Esophagus (tissue), 2 donors: ENCODE measurements around the gene YPEL4. TPM values are rescaled to one million over a fixed set of nuclear protein-coding genes. Genes with fewer than 3 reads are reported as not detected.
"Not testable (repeated sequence)": the region's sequence is repeated elsewhere in the genome, so short reads cannot be mapped to it uniquely, and the experiment has no call there.

Source experiments
- H3K27ac ChIP-seq, 2 donors: one replicate each; pipeline ENCODE4 v1.5.1; 2013; ENCODE audit warnings: low read depth in 2 of 2, mild to moderate bottlenecking in 2 of 2, inconsistent platforms in 1 of 2, low read length in 1 of 2, moderate library complexity in 1 of 2
- H3K27me3 ChIP-seq, 2 donors: one replicate each; pipeline ENCODE4 v1.6.1; 2013; ENCODE audit warnings: low read length in 2 of 2, control low read depth in 1 of 2, mild to moderate bottlenecking in 1 of 2; ENCODE audit not compliant: insufficient read depth in 2 of 2, control insufficient read depth in 1 of 2
- H3K36me3 ChIP-seq, 2 donors: one replicate each; pipeline ENCODE4 v1.6.1; 2013; ENCODE audit warnings: low read length in 1 of 2; ENCODE audit not compliant: control insufficient read depth in 2 of 2, insufficient read depth in 2 of 2
- H3K4me1 ChIP-seq, 2 donors: one replicate each; pipeline ENCODE4 v1.6.1; 2013; ENCODE audit warnings: low read length in 1 of 2; ENCODE audit not compliant: control insufficient read depth in 2 of 2, insufficient read depth in 2 of 2
- H3K4me3 ChIP-seq, 2 donors: one replicate each; pipeline ENCODE4 v1.5.1; 2013; ENCODE audit warnings: low read length in 2 of 2, mild to moderate bottlenecking in 2 of 2, low read depth in 1 of 2, moderate library complexity in 1 of 2
- H3K9me3 ChIP-seq, 2 donors: one replicate each; pipeline ENCODE4 v1.6.1; 2013; ENCODE audit warnings: mild to moderate bottlenecking in 2 of 2, low read depth in 1 of 2, low read length in 1 of 2, moderate library complexity in 1 of 2; ENCODE audit not compliant: control insufficient read depth in 2 of 2, insufficient read depth in 1 of 2
- WGBS, 2 donors: extraction: QIAGEN DNeasy Blood & Tissue Kit; methylation state at CpG; one replicate each; pipeline ENCODE4 v1.1.7; 2013; 5-methylcytosine and 5-hydroxymethylcytosine counted together
- polyA plus RNA-seq, 2 donors: library from polyadenylated mRNA; stranded (reverse); fragments of 200-250 nt; gene quantifications; one replicate each; pipeline ENCODE4 v1.2.3, GENCODE V29; 2013
- donor health status: healthy with polysubstance abuse.
- donor health status: Bipolar disorder and iron deficiency.

YPEL4 gene, protein sequence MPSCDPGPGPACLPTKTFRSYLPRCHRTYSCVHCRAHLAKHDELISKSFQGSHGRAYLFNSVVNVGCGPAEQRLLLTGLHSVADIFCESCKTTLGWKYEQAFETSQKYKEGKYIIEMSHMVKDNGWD
- under 1 TPM; 0.35 to 0.39 TPM for polyA plus RNA-seq

DNA sequence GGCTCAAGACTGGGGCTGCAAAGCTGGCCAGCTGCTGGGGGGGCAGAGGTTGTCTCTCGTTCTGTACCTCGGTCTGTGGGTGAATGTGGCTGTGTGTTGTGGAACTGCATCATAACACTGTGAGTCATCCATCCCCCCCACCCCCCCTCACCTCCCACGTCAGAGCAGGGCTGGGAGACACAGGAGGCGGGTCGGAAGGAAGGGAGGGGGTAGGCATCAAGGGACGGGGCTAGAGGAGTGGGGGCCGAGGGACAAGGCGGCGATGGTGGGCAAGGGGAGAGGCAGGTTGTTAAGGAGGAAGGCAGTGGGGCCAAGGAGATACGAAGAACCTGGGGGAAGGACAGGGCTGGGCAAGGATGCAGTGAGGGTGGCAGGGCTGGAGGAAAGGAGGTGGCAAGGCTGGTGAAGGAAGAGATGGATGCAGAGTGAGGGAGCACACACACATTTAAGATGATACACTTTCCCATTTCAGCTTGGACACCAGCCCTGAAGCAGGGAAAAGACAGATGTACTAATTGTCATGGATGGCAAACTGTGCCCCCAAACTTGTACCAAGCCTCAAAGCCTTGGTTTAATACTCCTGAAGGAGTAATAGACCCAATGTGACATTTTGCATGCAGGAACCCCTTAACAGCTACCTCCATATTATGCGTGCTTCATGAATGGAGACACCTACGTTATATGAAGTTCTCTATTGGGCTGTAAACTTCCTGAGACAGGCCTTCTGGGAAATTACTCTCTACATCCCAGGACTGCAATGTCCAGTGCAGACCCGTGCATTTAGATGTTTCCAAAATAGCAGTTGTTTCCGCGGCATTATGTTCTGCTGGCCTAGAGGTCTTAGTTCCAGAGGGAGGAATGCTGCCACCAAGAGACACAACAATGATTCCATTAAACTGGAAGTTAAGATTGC lies at the start of gene YPEL4:
Gene YPEL4 (minus strand): TSS at position 87 of the 913 bp plus-strand sequence. CDS start 2,805 bp downstream, outside the sequence.
- WGBS, 2 donors = 17% methylated on average over 15 of the region's 15 CpGs
- H3K4me1 ChIP-seq = peaks cover 15 to 17% of the 10 kb centered on the region in 2 donors
- peak within 1 kb of the TSS; percentile 23 to 32 for H3K4me3 ChIP-seq
- no peaks in the 10 kb centered on the region for H3K36me3 ChIP-seq
- H3K27ac ChIP-seq = peak within 1 kb of the TSS in 1 of 2 donors; percentile 47
- no peaks in the 10 kb centered on the region for H3K9me3 ChIP-seq
- H3K27me3 ChIP-seq = peaks cover 0 to 8% of the 10 kb centered on the region in 2 donors

- H3K4me3 ChIP-seq = no peak overlapping the region
- peaks cover 30 to 35% of the 10 kb centered on the region in 2 donors for H3K36me3 ChIP-seq
Observed at GRCh38 chr11:57698843-57699365, 49.2 kb upstream of the YPEL4 start.

GRCh38 chr11:57690474-57690873 lies 40.8 kb upstream of the YPEL4 start:
- WGBS, 2 donors = 98 to 99% methylated on average over 5 of the region's 5 CpGs
- not testable (repeated sequence) for H3K4me3 ChIP-seq, H3K27me3 ChIP-seq, H3K4me1 ChIP-seq, H3K9me3 ChIP-seq, H3K27ac ChIP-seq
- H3K36me3 ChIP-seq = peaks cover 16 to 23% of the 10 kb centered on the region in 2 donors

More at GRCh38 chr11:57698843-57699365, 49.2 kb upstream of the YPEL4 start:
- Histone ChIP-seq H3K27ac (no peak overlapping the region), H3K27me3 (no peaks in the 10 kb centered on the region), H3K4me1 (no peaks in the 10 kb centered on the region), H3K9me3 (no peaks in the 10 kb centered on the region)
- 84 to 88% methylated on average over 18 of the region's 18 CpGs for WGBS, 2 donors

DNA sequence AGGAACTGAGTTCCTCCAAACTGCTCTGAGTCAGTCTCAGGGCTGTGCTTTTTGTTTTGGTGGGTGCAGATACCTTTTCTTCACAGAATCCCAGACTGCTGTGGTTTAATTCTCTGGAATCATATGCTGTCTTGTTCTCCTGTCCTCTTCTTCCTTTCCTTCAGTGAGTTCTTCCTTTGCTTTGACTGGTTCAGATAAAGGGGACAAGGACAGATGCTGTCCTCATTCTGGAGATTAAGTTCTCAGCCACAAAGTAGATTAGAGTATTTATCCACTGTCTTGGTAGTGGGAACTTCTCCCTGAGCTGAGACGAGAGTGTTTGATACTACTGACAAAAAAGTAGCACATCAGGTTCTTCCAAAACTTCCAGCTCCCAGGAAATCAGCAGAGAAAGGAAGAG lies 31.5 kb upstream of the YPEL4 start:
- Histone ChIP-seq H3K9me3 (no peaks in the 10 kb centered on the region), H3K27ac (peak overlapping the region; percentile 83 to 87), H3K36me3 (peaks cover 5% of the 10 kb centered on the region in 2 donors), H3K4me3 (peak overlapping the region in 1 of 2 donors; percentile 8), H3K4me1 (peaks cover 0 to 5% of the 10 kb centered on the region in 2 donors), H3K27me3 (no peaks in the 10 kb centered on the region)
- 42 to 61% methylated on average over 1 of the region's 1 CpG for WGBS, 2 donors

GRCh38 chr11:57680552-57680874 lies 30.8 kb upstream of the YPEL4 start:
- no peaks in the 10 kb centered on the region for H3K9me3 ChIP-seq
- H3K27me3 ChIP-seq = no peaks in the 10 kb centered on the region
- peaks cover 5% of the 10 kb centered on the region in 2 donors for H3K36me3 ChIP-seq
- H3K4me3 ChIP-seq = peak overlapping the region in 1 of 2 donors; percentile 8
- H3K4me1 ChIP-seq = peaks cover 0 to 5% of the 10 kb centered on the region in 2 donors
- peak overlapping the region; percentile 55 to 96 for H3K27ac ChIP-seq
- 43 to 53% methylated on average over 2 of the region's 2 CpGs for WGBS, 2 donors

DNA sequence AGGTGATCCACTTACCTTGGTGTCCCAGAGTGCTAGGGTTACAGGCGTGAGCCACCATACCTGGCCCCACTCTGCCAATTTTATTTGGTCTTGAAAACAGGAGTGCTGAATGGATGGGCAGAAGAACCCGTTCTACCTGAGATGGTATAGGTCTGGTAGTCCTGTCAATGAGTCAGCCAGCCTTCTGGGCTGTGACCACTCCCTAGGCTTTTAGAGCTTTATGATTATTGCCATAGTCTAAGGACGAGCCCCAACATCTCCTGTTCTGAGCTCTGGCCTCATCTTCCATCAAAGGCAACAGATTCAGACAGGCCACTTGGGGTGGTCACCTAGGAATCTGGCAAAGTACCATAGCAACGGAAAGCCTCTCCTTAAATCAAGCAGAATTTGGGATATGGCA lies 29.7 kb upstream of the YPEL4 start:
- Histone ChIP-seq H3K9me3 (no peaks in the 10 kb centered on the region), H3K27me3 (no peaks in the 10 kb centered on the region), H3K27ac (peak overlapping the region; percentile 95 to 96), H3K4me3 (no peak overlapping the region), H3K36me3 (peaks cover 5% of the 10 kb centered on the region in 2 donors), H3K4me1 (peaks cover 0 to 5% of the 10 kb centered on the region in 2 donors)
- 56 to 71% methylated on average over 4 of the region's 4 CpGs for WGBS, 2 donors

DNA sequence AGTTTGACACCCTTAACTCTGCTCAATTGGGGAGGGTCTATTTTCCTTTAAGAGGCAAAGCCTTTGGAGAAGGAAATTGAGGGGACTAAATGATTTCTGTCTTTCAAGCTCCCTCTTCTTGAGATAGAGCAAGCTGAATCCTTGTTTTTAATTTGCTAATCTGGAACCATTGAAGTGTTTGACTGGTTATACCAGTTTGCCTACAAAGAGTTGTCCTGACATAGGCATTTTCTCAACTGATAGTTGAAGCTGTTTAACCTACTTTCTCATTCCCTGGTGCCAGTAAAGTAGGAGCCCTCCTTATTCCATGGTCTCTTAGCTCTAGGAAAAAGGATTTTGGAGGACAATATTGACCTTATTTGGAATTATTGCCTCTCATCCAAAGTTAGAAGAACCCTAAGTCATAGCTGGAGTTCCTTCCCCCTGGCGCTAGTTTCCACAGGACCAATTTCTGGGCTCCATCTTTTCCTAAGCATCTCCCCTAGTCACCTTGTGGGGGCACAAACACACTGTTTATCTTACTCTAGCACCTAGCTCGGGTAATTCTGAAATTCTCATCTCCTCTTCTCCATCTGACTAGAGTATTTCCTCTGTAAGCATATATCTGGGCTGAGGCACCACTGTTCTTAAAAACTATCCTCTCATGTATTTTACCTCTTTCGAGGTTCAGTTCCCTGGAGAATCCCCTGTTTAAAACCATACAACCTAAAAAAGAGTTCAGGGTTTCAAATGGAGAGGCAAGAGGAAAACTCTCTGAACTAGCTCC lies 25.6 kb upstream of the YPEL4 start:
- H3K4me3 ChIP-seq = no peak overlapping the region
- H3K9me3 ChIP-seq = no peaks in the 10 kb centered on the region
- WGBS, 2 donors = 71 to 79% methylated on average over 3 of the region's 3 CpGs
- H3K4me1 ChIP-seq = peaks cover 0 to 4% of the 10 kb centered on the region in 2 donors
- peaks cover 2 to 6% of the 10 kb centered on the region in 2 donors for H3K36me3 ChIP-seq
- no peaks in the 10 kb centered on the region for H3K27me3 ChIP-seq
- H3K27ac ChIP-seq = peak overlapping the region; percentile 81 to 83

GRCh38 chr11:57674251-57674650 lies 24.5 kb upstream of the YPEL4 start:
- no peaks in the 10 kb centered on the region for H3K4me1 ChIP-seq
- peak overlapping the region in 1 of 2 donors; percentile 83 for H3K27ac ChIP-seq
- H3K4me3 ChIP-seq = no peak overlapping the region
- no peaks in the 10 kb centered on the region for H3K27me3 ChIP-seq
- H3K9me3 ChIP-seq = no peaks in the 10 kb centered on the region
- peaks cover 2 to 6% of the 10 kb centered on the region in 2 donors for H3K36me3 ChIP-seq

DNA sequence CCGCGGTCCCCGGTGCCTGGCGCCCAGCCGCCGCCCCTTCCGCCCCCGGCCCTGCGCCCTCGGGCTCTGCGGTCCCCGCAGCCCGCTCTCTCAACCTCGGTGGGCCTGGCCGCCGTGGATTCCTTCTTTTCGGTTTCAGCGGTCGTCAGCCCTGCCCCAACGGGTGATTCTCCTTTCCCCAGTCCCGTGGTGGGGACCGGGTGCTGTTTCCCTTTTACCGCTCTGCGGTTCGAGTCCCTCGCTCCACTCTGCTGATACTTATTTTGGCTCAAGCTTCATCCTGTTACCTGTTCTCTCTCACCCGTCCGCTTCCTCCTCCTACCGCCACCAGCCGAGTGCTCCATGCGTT lies 18.7 kb upstream of the YPEL4 start:
- peak overlapping the region; percentile 86 to 99 for H3K4me3 ChIP-seq
- H3K4me1 ChIP-seq = no peaks in the 10 kb centered on the region
- H3K9me3 ChIP-seq = no peaks in the 10 kb centered on the region
- peak overlapping the region; percentile 99 to 100 for H3K27ac ChIP-seq
- no peaks in the 10 kb centered on the region for H3K27me3 ChIP-seq
- peaks cover 2 to 6% of the 10 kb centered on the region in 2 donors for H3K36me3 ChIP-seq
- 0 to 1% methylated on average over 27 to 31 of the region's 31 CpGs for WGBS, 2 donors
